ENCODE measurements around the gene TBC1D16. TPM values are rescaled to one million over a fixed set of nuclear protein-coding genes. Genes with fewer than 3 reads are reported as not detected.

Gene TBC1D16
- total RNA-seq, 1 experiment from 2014 or later: 96.1 TPM

- TF ChIP-seq E2F5 (CRISPR knock-in tag; IDR thresholded peaks at IDR 0.05): no peak
These were observed 55.9 kb downstream of the TBC1D16 start (continued) for GRCh38 chr17:79979816-79980215.

GRCh38 chr17:79979221-79979741 lies 56.4 kb downstream of the TBC1D16 start:
- Mint-ChIP-seq H3K27me3 (ENCODE audit: low read depth) (no peaks in the 10 kb centered on the region), H3K36me3 (no peaks in the 10 kb centered on the region), H3K9me3 (no peaks in the 10 kb centered on the region), H3K27ac (peak overlapping the region; percentile 41; the same call in 1 of the 2 replicates), H3K4me3 (no peak overlapping the region), H3K4me1 (peaks cover 15% of the 10 kb centered on the region)
- POLR2A ChIA-PET: interaction anchor here (0.6 kb wide), 1 partner anchor 213 kb away, joined by 4 read pairs; no protein-coding TSS in a partner anchor
- no peak for ATAC-seq
- CTCF ChIA-PET: interaction anchor here (1.0 to 3.2 kb wide), 5 partner anchors 9 to 237 kb away, joined by 3 to 13 read pairs (median 5); partner anchors contain the start of gene GAA
- peak; percentile 10 for DNase-seq (ENCODE audit: low spot score)
- TF ChIP-seq TEAD1 (CRISPR knock-in tag; IDR thresholded peaks at IDR 0.05): no peak
- no peak for TF ChIP-seq KAT7 (CRISPR knock-in tag; IDR thresholded peaks at IDR 0.05; ENCODE audit: borderline replicate concordance)
- TF ChIP-seq ZNF532 (CRISPR knock-in tag; IDR thresholded peaks at IDR 0.05; ENCODE audit: borderline replicate concordance): no peak
- no peak for TF ChIP-seq NR1H2 (CRISPR knock-in tag; IDR thresholded peaks at IDR 0.05)
- no peak for TF ChIP-seq SMAD4 (CRISPR knock-in tag; IDR thresholded peaks at IDR 0.05)
- no peak for TF ChIP-seq ERG (CRISPR knock-in tag; IDR thresholded peaks at IDR 0.05)
- no peak for TF ChIP-seq MAX (CRISPR knock-in tag; IDR thresholded peaks at IDR 0.05)
- no peak for TF ChIP-seq SP1 (CRISPR knock-in tag; conservative IDR thresholded peaks at IDR 0.05)
- no peak for TF ChIP-seq NFYB (CRISPR knock-in tag; conservative IDR thresholded peaks at IDR 0.05; ENCODE audit: low read depth)

GRCh38 chr17:79978548-79978855 lies 57.2 kb downstream of the TBC1D16 start:
- no peak for DNase-seq (ENCODE audit: low spot score)
- Mint-ChIP-seq H3K9me3 (no peaks in the 10 kb centered on the region), H3K4me1 (peaks cover 15% of the 10 kb centered on the region), H3K36me3 (no peaks in the 10 kb centered on the region), H3K27me3 (ENCODE audit: low read depth) (no peaks in the 10 kb centered on the region), H3K4me3 (no peak overlapping the region), H3K27ac (no peak overlapping the region)
- ChIA-PET CTCF (interaction anchor here (0.6 to 3.2 kb wide), 6 partner anchors 8 to 237 kb away, joined by 3 to 13 read pairs (median 4); partner anchors contain the start of gene GAA), POLR2A (no interaction called here)
- ATAC-seq: no peak
- no peak for TF ChIP-seq IRF1 (CRISPR knock-in tag; IDR thresholded peaks at IDR 0.05)
- TF ChIP-seq ZMAT4 (CRISPR knock-in tag; IDR thresholded peaks at IDR 0.05): no peak
- no peak for TF ChIP-seq ZNF671 (CRISPR knock-in tag; IDR thresholded peaks at IDR 0.05)
- TF ChIP-seq MAX (CRISPR knock-in tag; IDR thresholded peaks at IDR 0.05): no peak
